HG02885 (cell line): ENCODE results near the gene EXOC6B.
"Not testable (repeated sequence)": the region's sequence is repeated elsewhere in the genome, so short reads cannot be mapped to it uniquely, and the experiment has no call there.

Experiments used
- ATAC-seq: cut with Tn5 transposase; IDR thresholded peaks from one replicate; pipeline ENCODE4 v1.9.1; 2021; ENCODE audit warnings: mild to moderate bottlenecking; ENCODE audit not compliant: unreplicated experiment, poor library complexity

EXOC6B gene

GRCh38 chr2:72570413-72570812, 255.4 kb downstream of the EXOC6B start:
- ATAC-seq = no peak

GRCh38 chr2:72562451-72563153, 263.2 kb downstream of the EXOC6B start:
- ATAC-seq = no peak

- no peak for ATAC-seq
Observed at GRCh38 chr2:72561621-72562318, 264.1 kb downstream of the EXOC6B start.

GRCh38 chr2:72555943-72556342, 269.9 kb downstream of the EXOC6B start:
- ATAC-seq = no peak

- ATAC-seq = not testable (repeated sequence)
Observed at GRCh38 chr2:72555363-72555762, 270.5 kb downstream of the EXOC6B start.

- not testable (repeated sequence) for ATAC-seq
Observed at GRCh38 chr2:72554910-72555309, 270.9 kb downstream of the EXOC6B start.

GRCh38 chr2:72554381-72554780, 271.5 kb downstream of the EXOC6B start:
- ATAC-seq = no peak

- ATAC-seq = no peak
Observed at GRCh38 chr2:72548081-72548764, 277.6 kb downstream of the EXOC6B start.

- no peak for ATAC-seq
Observed at GRCh38 chr2:72545790-72546189, 280.0 kb downstream of the EXOC6B start.

GRCh38 chr2:72544554-72544953, 281.3 kb downstream of the EXOC6B start:
- no peak for ATAC-seq

- no peak for ATAC-seq
Observed at GRCh38 chr2:72543497-72544216, 282.2 kb downstream of the EXOC6B start.

- ATAC-seq = no peak
Observed at GRCh38 chr2:72539071-72539552, 286.7 kb downstream of the EXOC6B start.

GRCh38 chr2:72538486-72538885, 287.3 kb downstream of the EXOC6B start:
- no peak for ATAC-seq

- not testable (repeated sequence) for ATAC-seq
Observed at GRCh38 chr2:72535586-72535985, 290.2 kb downstream of the EXOC6B start.

- ATAC-seq = no peak
Observed at GRCh38 chr2:72533765-72534164, 292.1 kb downstream of the EXOC6B start.

GRCh38 chr2:72527424-72527823, 298.4 kb downstream of the EXOC6B start:
- ATAC-seq = no peak

- no peak for ATAC-seq
Observed at GRCh38 chr2:72526623-72527022, 299.2 kb downstream of the EXOC6B start.

- no peak for ATAC-seq
Observed at GRCh38 chr2:72524071-72524470, 301.8 kb downstream of the EXOC6B start.

- ATAC-seq = no peak
Observed at GRCh38 chr2:72515696-72516095, 310.1 kb downstream of the EXOC6B start.

GRCh38 chr2:72513011-72513410, 312.8 kb downstream of the EXOC6B start:
- no peak for ATAC-seq

GRCh38 chr2:72512376-72512775, 313.5 kb downstream of the EXOC6B start:
- ATAC-seq = no peak
